GM23338 (cell line): ENCODE results near the gene ZPBP2. TPM values are rescaled to one million over a fixed set of nuclear protein-coding genes. Genes with fewer than 3 reads are reported as not detected.

Experiments used
- ATAC-seq: fragments of 200-7000 bp; cut with Tn5 transposase; 3 replicates; pipeline ENCODE4 v1.9.1; 2020
- DNase-seq: peaks from one replicate; pipeline ENCODE4 v3.0.0-alpha.2; 2015; ENCODE audit warnings: low spot score
- H2AFZ ChIP-seq: fragments of 200-600 bp; sonication (generic); 2 replicates; pipeline ENCODE4 v1.8.0; 2016; ENCODE audit warnings: antibody characterized with exemption, mild to moderate bottlenecking, moderate library complexity
- H3F3A ChIP-seq: fragments of 200-600 bp; sonication (generic); replicated peaks from 2 replicates; pipeline ENCODE4 v1.8.0; 2017; ENCODE audit warnings: antibody characterized with exemption, mixed run types, low read depth
- H3K27ac ChIP-seq: fragments of 200-600 bp; sonication (generic); 2 replicates; pipeline ENCODE4 v1.6.1; 2016; ENCODE audit warnings: low read depth
- H3K27me3 ChIP-seq: fragments of 200-600 bp; sonication (generic); 2 replicates; pipeline ENCODE4 v1.8.0; 2016; ENCODE audit warnings: mild to moderate bottlenecking, mixed run types, moderate library complexity; ENCODE audit not compliant: insufficient read depth
- H3K36me3 ChIP-seq: fragments of 200-600 bp; sonication (generic); 2 replicates; pipeline ENCODE4 v1.8.0; 2016; ENCODE audit warnings: mild to moderate bottlenecking; ENCODE audit not compliant: insufficient read depth
- H3K4me1 ChIP-seq: fragments of 200-600 bp; sonication (generic); 2 replicates; pipeline ENCODE4 v1.8.0; 2016; ENCODE audit warnings: mild to moderate bottlenecking, moderate library complexity; ENCODE audit not compliant: insufficient read depth
- H3K4me2 ChIP-seq: fragments of 200-600 bp; sonication (generic); 2 replicates; pipeline ENCODE4 v1.7.1; 2017; ENCODE audit warnings: mixed run types
- H3K4me3 ChIP-seq: fragments of 200-600 bp; sonication (generic); 2 replicates; pipeline ENCODE4 v1.6.1; 2016; ENCODE audit warnings: mixed run types
- H3K79me2 ChIP-seq: fragments of 200-600 bp; sonication (generic); replicated peaks from 2 replicates; pipeline ENCODE4 v1.8.0; 2017; ENCODE audit warnings: mild to moderate bottlenecking; ENCODE audit not compliant: insufficient read depth
- H3K9me2 ChIP-seq: fragments of 200-600 bp; sonication (generic); 2 replicates; pipeline ENCODE4 v1.8.0; 2017; ENCODE audit not compliant: insufficient read depth
- H4K20me1 ChIP-seq: fragments of 200-600 bp; sonication (generic); replicated peaks from 2 replicates; pipeline ENCODE4 v1.8.0; 2017; ENCODE audit warnings: mild to moderate bottlenecking; ENCODE audit not compliant: insufficient read depth
- H3K27ac Mint-ChIP-seq: 2 replicates; pipeline ENCODE4 v1.8.0; 2020; ENCODE audit warnings: inconsistent platforms, mild to moderate bottlenecking, moderate library complexity, mixed read lengths
- H3K27me3 Mint-ChIP-seq: 3 replicates; pipeline ENCODE4 v1.8.0; 2022; ENCODE audit warnings: low read depth, mild to moderate bottlenecking, moderate library complexity, mixed read lengths, inconsistent platforms; ENCODE audit not compliant: insufficient read depth, poor library complexity
- H3K36me3 Mint-ChIP-seq: 3 replicates; pipeline ENCODE4 v1.8.0; 2021; ENCODE audit warnings: low read depth, mild to moderate bottlenecking, inconsistent platforms, moderate library complexity, mixed read lengths
- H3K4me1 Mint-ChIP-seq: 3 replicates; pipeline ENCODE4 v1.8.0; 2020; ENCODE audit warnings: mild to moderate bottlenecking, inconsistent platforms, mixed read lengths
- H3K4me3 Mint-ChIP-seq: 3 replicates; pipeline ENCODE4 v1.8.0; 2021; ENCODE audit warnings: moderate library complexity, mild to moderate bottlenecking, inconsistent platforms, mixed read lengths
- H3K9me3 Mint-ChIP-seq: 3 replicates; pipeline ENCODE4 v1.8.0; 2020; ENCODE audit warnings: moderate library complexity, mild to moderate bottlenecking, inconsistent platforms, mixed read lengths
- CREB1 ChIP-seq: fragments of 250-450 bp; sonication (Bioruptor Pico); IDR thresholded peaks from 2 replicates; pipeline ENCODE4 v1.5.0; 2020; ENCODE audit warnings: low read depth, mild to moderate bottlenecking, moderate library complexity
- CTCF ChIP-seq, 2 experiments: fragments of 200-600 bp in 1 of 2; sonication (generic) in 1 of 2; conservative IDR thresholded peaks; 2 replicates each; pipeline versions ENCODE4 v1.5.1 to v1.6.1; 2016 to 2017; ENCODE audit warnings: antibody characterized with exemption in 2 of 2, low read depth in 2 of 2, mild to moderate bottlenecking in 2 of 2, moderate library complexity in 1 of 2
- EZH2phosphoT487 ChIP-seq: fragments of 200-600 bp; sonication (generic); IDR thresholded peaks from one replicate; pipeline ENCODE4 v1.8.1; 2018; ENCODE audit warnings: antibody characterized with exemption; ENCODE audit not compliant: unreplicated experiment
- JUNB ChIP-seq: IDR thresholded peaks from one replicate; pipeline ENCODE4 v1.6.1; 2016; ENCODE audit warnings: antibody characterized with exemption; ENCODE audit not compliant: unreplicated experiment
- NANOG ChIP-seq: IDR thresholded peaks from 2 replicates; pipeline ENCODE4 v1.6.1; 2016; ENCODE audit warnings: antibody characterized with exemption, borderline replicate concordance
- POLR2AphosphoS5 ChIP-seq: IDR thresholded peaks from 2 replicates; pipeline ENCODE4 v1.6.1; 2016; ENCODE audit warnings: antibody characterized with exemption, low read depth
- ZNF462 ChIP-seq: fragments of 250-450 bp; sonication (Bioruptor Pico); IDR thresholded peaks from 2 replicates; pipeline ENCODE4 v1.5.0; 2020; ENCODE audit warnings: mild to moderate bottlenecking, moderate library complexity
- polyA plus RNA-seq: library from polyadenylated mRNA; unstranded; fragments of >200 nt; fragmentation: Nextera tagmentation; extraction: Ambion mirVana; gene quantifications from 2 replicates; pipeline ENCODE4 v1.2.1, GENCODE V29; 2016
- total RNA-seq: library from RNA; depleted of rRNA; stranded (reverse); fragments of >200 nt; shearing (Covaris generic); gene quantifications from 2 replicates; pipeline ENCODE4 v1.2.3, GENCODE V29; 2014

ZPBP2 gene
- total and polyA plus RNA-seq, 2 experiments from 2014 or later: not detected

- Mint-ChIP-seq H3K27me3 (peaks cover 8% of the 10 kb centered on the region), H3K9me3 (no peaks in the 10 kb centered on the region), H3K27ac (peak overlapping the region; percentile 65; the same call in 1 of the 2 replicates), H3K36me3 (peaks cover 31% of the 10 kb centered on the region), H3K4me1 (peaks cover 42% of the 10 kb centered on the region), H3K4me3 (no peak overlapping the region; the same call in 1 of the 3 replicates)
- peak overlapping the region; percentile 20; the same call in 1 of the 2 replicates for H3K4me2 ChIP-seq
- H3K27me3 ChIP-seq: no peaks in the 10 kb centered on the region
- H2AFZ ChIP-seq: no peak overlapping the region
- ATAC-seq (no peak), DNase-seq (no peak)
- no peak for TF ChIP-seq CTCF (conservative IDR thresholded peaks at IDR 0.05; ENCODE audit: low read depth in 2 of 2)
- TF ChIP-seq JUNB: no peak
- no peak for TF ChIP-seq POLR2AphosphoS5
- no peak for TF ChIP-seq NANOG
- TF ChIP-seq CREB1 (CRISPR knock-in tag): no peak
- TF ChIP-seq EZH2phosphoT487: no peak
- TF ChIP-seq ZNF462 (CRISPR knock-in tag): no peak
- H3K4me3 ChIP-seq: no peak overlapping the region
- no peaks in the 10 kb centered on the region for H3K9me2 ChIP-seq
- peaks cover 5% of the 10 kb centered on the region; the same call in 1 of the 2 replicates for H3K36me3 ChIP-seq
- peaks cover 15% of the 10 kb centered on the region for H3K4me1 ChIP-seq
- H4K20me1 ChIP-seq: peaks cover 17% of the 10 kb centered on the region
- peaks cover 7% of the 10 kb centered on the region for H3F3A ChIP-seq
- no peak overlapping the region for H3K27ac ChIP-seq
- H3K79me2 ChIP-seq: peaks cover 32% of the 10 kb centered on the region
Observed at GRCh38 chr17:39924691-39925055, 56.7 kb downstream of the ZPBP2 start.
